Activated CD8-positive, alpha-beta T cell treated with anti-CD3 and anti-CD28 coated beads, Interleukin-2, amount 10 ng/mL, durations not matched to agents 7 days and 5 days (primary cell): Measurements from ENCODE around the gene SEPTIN2. TPM values are rescaled to one million over a fixed set of nuclear protein-coding genes. Genes with fewer than 3 reads are reported as not detected.
A peak's percentile ranks its signal among the peaks of the same experiment; 100 is the strongest.
"Not testable (repeated sequence)": the region's sequence is repeated elsewhere in the genome, so short reads cannot be mapped to it uniquely, and the experiment has no call there.

Experiments
- ATAC-seq: fragments of 150-1000 bp; cut with Tn5 transposase; one replicate; pipeline ENCODE4 v1.10.0; 2021; ENCODE audit warnings: moderate library complexity
- CTCF ChIA-PET: fragments of 350-600 bp; sonication (Branson Sonifier 250); formaldehyde crosslinking; loops from one replicate; lab custom pipeline; 2021; ENCODE audit warnings: antibody characterized with exemption; lab: Charles Lee
- POLR2A ChIA-PET: fragments of 350-600 bp; sonication (Branson Sonifier 250); formaldehyde crosslinking; loops from one replicate; lab custom pipeline; 2021; ENCODE audit warnings: antibody characterized with exemption; lab: Charles Lee
- DNase-seq: peaks from one replicate; pipeline ENCODE4 v3.0.0-alpha.2; 2020
- H3K27ac Mint-ChIP-seq: one replicate; pipeline ENCODE4 v1.8.0; 2021; ENCODE audit warnings: mild to moderate bottlenecking, mixed read lengths
- H3K27me3 Mint-ChIP-seq: one replicate; pipeline ENCODE4 v1.8.0; 2021; ENCODE audit warnings: low read depth, mixed read lengths
- H3K36me3 Mint-ChIP-seq: one replicate; pipeline ENCODE4 v1.8.0; 2021; ENCODE audit warnings: low read depth, mixed read lengths
- H3K4me1 Mint-ChIP-seq: one replicate; pipeline ENCODE4 v1.8.0; 2021; ENCODE audit warnings: low read depth, mixed read lengths
- H3K4me3 Mint-ChIP-seq: one replicate; pipeline ENCODE4 v1.8.0; 2021; ENCODE audit warnings: mild to moderate bottlenecking, mixed read lengths
- H3K9me3 Mint-ChIP-seq: one replicate; pipeline ENCODE4 v1.8.0; 2022; ENCODE audit warnings: mixed read lengths; ENCODE audit not compliant: insufficient read depth
- total RNA-seq, 2 experiments: library from RNA; stranded (reverse); gene quantifications; one replicate each; pipeline ENCODE4 v1.2.3, GENCODE V29; 2021

SEPTIN2 gene
- total RNA-seq, 2 experiments from 2014 or later: 247 TPM

DNA sequence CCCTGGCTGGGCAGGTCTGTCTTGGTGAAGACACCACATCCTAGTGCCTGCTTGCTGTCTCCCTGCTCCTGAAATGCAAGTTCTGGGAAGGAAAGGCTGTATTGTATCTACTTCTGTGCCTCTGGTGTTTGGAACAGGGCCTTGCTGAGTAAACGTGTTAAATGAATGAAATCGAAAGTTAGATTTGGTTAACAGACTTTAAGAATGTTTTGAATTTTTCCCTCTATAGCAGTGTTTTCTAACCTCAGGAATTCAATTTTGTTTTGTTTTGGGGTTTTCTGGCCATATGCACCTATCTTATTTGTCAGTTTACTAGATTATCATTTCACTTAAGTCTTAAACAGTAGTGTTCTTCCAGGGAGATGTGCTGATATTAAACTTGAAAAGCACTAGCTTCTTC, 61.1 kb downstream of the SEPTIN2 start:
- H3K27ac Mint-ChIP-seq: no peak overlapping the region
- POLR2A ChIA-PET: no interaction called here
- no peak for DNase-seq
- H3K9me3 Mint-ChIP-seq: no peaks in the 10 kb centered on the region
- H3K4me1 Mint-ChIP-seq: no peaks in the 10 kb centered on the region
- CTCF ChIA-PET: no interaction called here
- no peak overlapping the region for H3K4me3 Mint-ChIP-seq
- peaks cover 14% of the 10 kb centered on the region for H3K36me3 Mint-ChIP-seq
- ATAC-seq: no peak
- H3K27me3 Mint-ChIP-seq: no peaks in the 10 kb centered on the region

DNA sequence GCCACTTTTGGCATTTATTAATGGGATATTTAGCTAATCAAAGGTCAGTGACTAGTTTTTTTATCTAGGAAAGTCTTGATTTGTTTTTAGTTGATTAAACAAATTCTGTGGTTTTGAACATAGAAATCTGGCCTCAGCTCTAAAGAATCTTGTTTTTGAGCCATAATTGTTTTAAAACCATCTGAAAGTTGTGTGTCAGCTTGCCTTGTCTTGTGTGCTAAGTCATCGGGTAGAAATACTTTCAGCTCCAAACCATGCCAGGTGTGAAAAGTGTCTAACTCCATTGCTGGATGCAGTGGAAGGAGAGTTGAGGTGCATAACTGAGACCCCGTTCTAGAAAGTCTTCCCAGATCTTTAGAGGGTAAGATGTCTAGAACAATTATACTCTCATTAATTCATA, 63.1 kb downstream of the SEPTIN2 start:
- ATAC-seq (no peak), DNase-seq (no peak)
- Mint-ChIP-seq H3K36me3 (peaks cover 15% of the 10 kb centered on the region), H3K4me3 (no peak overlapping the region), H3K9me3 (no peaks in the 10 kb centered on the region), H3K27ac (no peak overlapping the region), H3K4me1 (peaks cover 7% of the 10 kb centered on the region), H3K27me3 (no peaks in the 10 kb centered on the region)
- CTCF ChIA-PET: no interaction called here
- POLR2A ChIA-PET: no interaction called here

DNA sequence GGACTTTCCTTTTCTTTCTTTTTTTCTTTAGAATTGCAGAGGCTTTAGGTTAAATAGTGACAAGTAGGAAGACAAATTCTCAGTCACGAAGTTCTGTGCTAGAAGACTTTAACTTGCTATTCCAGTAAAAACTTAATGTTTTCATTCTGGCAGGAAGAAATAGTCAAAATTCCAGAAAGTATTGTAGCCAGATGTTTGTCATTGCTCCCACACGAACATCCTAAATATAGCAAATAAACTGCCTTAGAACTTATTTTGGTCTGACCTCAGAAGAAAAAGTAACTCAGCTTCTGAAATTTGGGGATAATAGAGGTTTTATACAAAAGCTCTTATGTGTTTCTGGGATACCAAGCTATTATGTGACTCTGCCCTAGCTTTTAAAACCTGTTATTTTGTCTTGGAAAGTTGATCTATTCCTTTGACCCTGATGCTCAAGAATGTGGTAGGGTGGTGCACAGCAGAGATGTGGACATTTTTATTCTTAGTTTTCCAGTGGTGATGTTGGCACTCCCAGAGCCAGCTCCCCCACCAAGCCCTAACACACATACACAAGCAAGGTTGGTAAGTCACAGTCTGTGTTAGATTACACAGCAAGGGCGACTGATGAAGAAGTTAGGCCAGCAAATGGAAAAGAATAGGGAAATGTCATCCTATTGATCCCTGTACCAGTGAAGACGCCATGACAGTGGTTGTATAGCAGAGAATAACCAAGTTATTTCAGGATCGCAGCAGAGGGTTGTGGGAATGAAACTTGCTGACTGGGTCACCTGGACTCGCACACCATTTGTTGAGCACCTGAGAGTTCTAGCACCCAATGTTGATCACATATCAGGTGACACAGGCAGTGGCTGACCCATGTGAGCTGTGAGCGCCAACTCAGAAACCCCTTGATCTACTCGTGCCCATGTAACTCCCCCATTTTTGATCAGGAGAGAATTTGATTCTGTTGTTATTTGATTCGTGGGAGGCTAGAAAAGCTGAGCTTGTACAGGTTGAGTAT, 64.1 kb downstream of the SEPTIN2 start:
- peaks cover 13% of the 10 kb centered on the region for H3K36me3 Mint-ChIP-seq
- no peak overlapping the region for H3K27ac Mint-ChIP-seq
- no peaks in the 10 kb centered on the region for H3K27me3 Mint-ChIP-seq
- no peaks in the 10 kb centered on the region for H3K9me3 Mint-ChIP-seq
- CTCF ChIA-PET: no interaction called here
- POLR2A ChIA-PET: no interaction called here
- peaks cover 7% of the 10 kb centered on the region for H3K4me1 Mint-ChIP-seq
- ATAC-seq (no peak), DNase-seq (no peak)
- no peak overlapping the region for H3K4me3 Mint-ChIP-seq

DNA sequence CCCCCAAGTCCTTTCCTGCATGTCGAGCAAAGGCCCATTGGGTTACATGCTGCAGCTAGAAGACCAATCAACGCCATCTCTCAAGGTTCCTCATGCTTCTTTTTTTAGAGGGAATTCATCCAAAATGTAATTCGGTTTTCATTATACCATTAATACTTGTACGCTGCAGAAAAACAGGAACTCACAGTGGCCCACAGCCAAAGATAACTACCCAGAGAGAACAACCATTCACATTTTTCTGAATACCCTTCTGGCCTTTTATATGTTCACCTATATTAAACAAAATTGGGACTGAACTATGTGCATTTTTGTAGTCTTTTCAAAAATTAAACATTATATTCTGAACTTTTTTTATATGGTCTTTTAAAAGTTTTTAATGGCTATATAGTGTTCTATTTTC, 66.1 kb downstream of the SEPTIN2 start:
- POLR2A ChIA-PET: interaction anchor here (1.0 kb wide), 1 partner anchor 11 kb away, joined by 3 read pairs; no protein-coding TSS in a partner anchor
- Mint-ChIP-seq H3K4me3 (no peak overlapping the region), H3K27me3 (no peaks in the 10 kb centered on the region), H3K9me3 (no peaks in the 10 kb centered on the region), H3K36me3 (peaks cover 6% of the 10 kb centered on the region), H3K27ac (no peak overlapping the region), H3K4me1 (peaks cover 7% of the 10 kb centered on the region)
- ATAC-seq (no peak), DNase-seq (no peak)
- CTCF ChIA-PET: no interaction called here

DNA sequence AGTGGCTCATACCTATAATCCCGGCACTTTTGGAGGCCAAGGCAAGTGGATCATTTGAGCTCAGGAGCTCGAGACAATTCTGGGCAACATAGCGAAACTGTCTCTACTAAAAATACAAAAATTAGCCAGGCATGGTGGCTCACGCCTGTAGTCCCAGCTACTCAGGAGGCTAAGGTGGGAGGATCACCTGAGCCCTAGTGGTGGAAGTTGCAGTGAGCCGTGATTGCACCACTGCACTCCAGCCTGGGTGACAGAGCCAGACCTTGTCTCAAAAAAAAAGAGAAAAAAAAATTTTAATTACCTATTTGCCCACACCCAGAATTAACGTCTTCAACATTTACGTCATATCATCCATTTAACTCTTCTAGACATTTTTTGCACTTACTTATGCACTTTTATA, 69.7 kb downstream of the SEPTIN2 start:
- ATAC-seq, CTCF ChIA-PET, POLR2A ChIA-PET, H3K9me3 Mint-ChIP-seq, DNase-seq, H3K27me3 Mint-ChIP-seq, H3K4me1 Mint-ChIP-seq, H3K27ac Mint-ChIP-seq, H3K36me3 Mint-ChIP-seq, H3K4me3 Mint-ChIP-seq: not testable (repeated sequence)

DNA sequence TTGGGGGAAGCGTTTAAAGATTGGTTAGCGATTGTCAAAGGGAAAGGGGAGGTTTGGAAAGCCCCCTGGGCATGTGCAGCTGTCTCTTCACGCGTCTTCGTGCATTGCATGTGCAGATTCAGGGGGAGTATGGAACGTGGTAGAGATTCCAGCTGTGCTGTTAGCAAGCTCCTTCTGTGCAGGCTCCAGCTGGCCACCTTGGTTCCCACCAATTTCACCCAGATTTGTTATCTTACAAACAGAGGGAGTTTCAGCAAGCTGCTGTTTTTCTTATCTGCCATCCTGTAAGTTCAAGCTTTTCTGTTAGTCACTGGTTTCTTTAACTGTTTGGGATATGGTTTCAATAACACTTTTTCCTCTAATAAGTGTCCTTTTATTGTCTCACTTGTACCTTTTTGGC, 70.8 kb downstream of the SEPTIN2 start:
- ATAC-seq (no peak), DNase-seq (no peak)
- H3K27me3 Mint-ChIP-seq: no peaks in the 10 kb centered on the region
- no peak overlapping the region for H3K27ac Mint-ChIP-seq
- POLR2A ChIA-PET: no interaction called here
- H3K36me3 Mint-ChIP-seq: peaks cover 5% of the 10 kb centered on the region
- CTCF ChIA-PET: no interaction called here
- H3K4me3 Mint-ChIP-seq: no peak overlapping the region
- H3K9me3 Mint-ChIP-seq: no peaks in the 10 kb centered on the region
- H3K4me1 Mint-ChIP-seq: peaks cover 7% of the 10 kb centered on the region

DNA sequence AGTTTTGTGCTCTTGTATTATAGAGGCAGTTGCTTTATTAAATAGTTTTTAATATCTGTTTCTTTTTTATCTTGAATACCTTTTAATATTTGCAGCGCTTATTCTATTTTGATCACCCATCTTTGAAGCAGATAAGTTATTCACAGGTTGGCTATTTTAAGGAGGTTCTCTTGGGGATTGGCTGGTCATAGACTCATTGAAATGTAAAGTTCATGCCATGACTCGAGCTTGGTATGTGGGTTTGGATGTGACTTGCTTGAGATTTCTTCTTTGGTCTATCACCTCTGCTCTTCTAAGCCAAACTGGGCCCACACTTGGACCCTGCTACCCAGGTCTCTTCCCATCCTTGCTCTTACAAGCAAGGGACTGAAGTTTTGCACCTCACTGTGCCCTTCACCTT, 74.0 kb downstream of the SEPTIN2 start:
- ChIA-PET POLR2A (no interaction called here), CTCF (interaction anchor here (1.0 kb wide), 1 partner anchor 43 kb away, joined by 3 read pairs; no protein-coding TSS in a partner anchor)
- no peaks in the 10 kb centered on the region for H3K9me3 Mint-ChIP-seq
- no peak for DNase-seq
- H3K27me3 Mint-ChIP-seq: no peaks in the 10 kb centered on the region
- no peak for ATAC-seq
- no peak overlapping the region for H3K4me3 Mint-ChIP-seq
- H3K36me3 Mint-ChIP-seq: peaks cover 4% of the 10 kb centered on the region
- peaks cover 2% of the 10 kb centered on the region for H3K4me1 Mint-ChIP-seq
- H3K27ac Mint-ChIP-seq: no peak overlapping the region

DNA sequence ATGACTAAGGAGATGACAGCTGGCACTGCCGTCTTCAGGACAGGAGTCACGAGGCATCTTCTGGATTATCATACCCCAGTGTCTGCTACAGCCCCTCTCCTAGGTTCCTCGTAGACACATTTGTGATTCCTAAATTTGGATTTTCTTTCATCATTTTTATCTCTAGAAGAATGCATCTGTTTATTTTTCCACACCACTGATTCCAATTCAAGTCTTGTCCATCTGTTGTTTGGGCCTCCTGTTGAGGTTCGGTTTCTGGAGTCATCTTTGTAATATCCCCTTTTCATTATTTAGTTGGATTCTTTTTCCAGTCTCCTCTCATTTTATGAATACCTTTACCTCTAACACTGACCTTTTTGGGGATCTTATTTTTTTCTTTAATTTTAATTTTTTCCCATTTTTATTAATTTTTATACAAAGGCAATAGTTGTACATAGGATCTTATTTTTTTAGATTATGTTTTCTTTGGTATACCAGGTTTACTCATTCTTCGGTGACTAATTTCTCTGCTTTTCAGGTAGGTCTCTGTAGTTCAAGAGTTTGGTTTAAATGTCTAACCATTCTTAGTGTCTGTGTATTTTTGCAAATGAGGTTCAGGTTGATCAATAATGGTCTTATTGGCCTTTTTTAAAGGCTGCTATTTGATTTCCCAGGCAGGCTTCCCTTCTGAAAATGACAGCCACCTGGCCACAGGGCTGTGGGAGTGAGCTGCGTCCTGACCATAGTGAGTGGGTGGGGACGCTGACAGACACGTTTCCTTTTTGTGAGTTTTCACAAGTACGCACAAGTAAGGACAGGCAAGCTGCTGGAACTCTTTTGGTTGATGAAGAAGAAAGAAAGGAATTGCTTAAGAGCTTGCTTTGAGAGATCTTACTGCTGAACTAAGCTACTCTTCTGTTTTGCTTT, 74.8 kb downstream of the SEPTIN2 start:
- Mint-ChIP-seq H3K36me3 (peaks cover 5% of the 10 kb centered on the region), H3K27me3 (no peaks in the 10 kb centered on the region), H3K27ac (no peak overlapping the region), H3K4me3 (no peak overlapping the region), H3K9me3 (no peaks in the 10 kb centered on the region), H3K4me1 (peaks cover 2% of the 10 kb centered on the region)
- ChIA-PET CTCF (no interaction called here), POLR2A (no interaction called here)
- ATAC-seq (no peak), DNase-seq (no peak)

DNA sequence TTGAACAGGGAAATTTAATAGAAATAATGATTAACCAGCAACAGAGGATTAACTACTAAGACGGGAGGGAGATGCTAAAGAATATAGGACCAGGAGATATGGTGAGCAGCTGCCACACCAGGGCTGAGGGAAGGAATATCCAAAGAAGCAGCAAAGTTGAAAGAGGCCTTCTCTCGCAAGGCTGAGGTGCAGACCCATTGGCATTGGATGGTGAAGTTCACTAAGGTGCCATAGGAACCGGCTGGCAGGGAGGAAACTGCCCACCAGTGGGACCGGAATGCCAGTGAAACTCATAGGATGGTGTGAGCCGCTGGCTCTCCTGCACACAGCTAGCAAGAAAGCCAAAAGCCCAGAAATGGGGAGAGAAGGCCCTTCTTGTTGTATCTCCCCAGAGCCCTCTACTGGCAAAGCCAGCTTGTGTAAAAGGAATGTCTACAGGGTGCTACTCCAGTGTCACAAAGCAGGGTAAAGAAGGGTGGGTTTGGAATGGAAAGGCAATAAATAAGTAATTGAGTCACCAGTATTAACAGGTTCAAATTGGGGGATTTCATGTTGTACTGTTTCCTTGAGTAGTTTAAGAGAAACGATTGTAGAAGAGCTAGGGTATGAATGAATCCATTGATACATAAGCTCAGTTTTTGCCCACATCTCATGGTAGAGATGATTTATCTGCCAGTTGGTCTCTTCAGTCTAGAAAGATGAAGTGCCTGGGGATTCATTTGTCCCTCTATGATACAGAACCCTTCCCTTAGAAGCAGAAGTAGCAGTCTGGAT, 76.4 kb downstream of the SEPTIN2 start:
- DNase-seq (peak; percentile 25), ATAC-seq (peak; percentile 53)
- POLR2A ChIA-PET: interaction anchor here (1.4 kb wide), 1 partner anchor 11 kb away, joined by 3 read pairs; no protein-coding TSS in a partner anchor
- CTCF ChIA-PET: interaction anchor here (0.6 to 1.5 kb wide), 3 partner anchors 23 to 412 kb away, joined by 3 to 4 read pairs (median 3); no protein-coding TSS in a partner anchor
- peaks cover 2% of the 10 kb centered on the region for H3K4me1 Mint-ChIP-seq
- peaks cover 3% of the 10 kb centered on the region for H3K36me3 Mint-ChIP-seq
- H3K27me3 Mint-ChIP-seq: no peaks in the 10 kb centered on the region
- no peak overlapping the region for H3K4me3 Mint-ChIP-seq
- no peak overlapping the region for H3K27ac Mint-ChIP-seq
- H3K9me3 Mint-ChIP-seq: no peaks in the 10 kb centered on the region

DNA sequence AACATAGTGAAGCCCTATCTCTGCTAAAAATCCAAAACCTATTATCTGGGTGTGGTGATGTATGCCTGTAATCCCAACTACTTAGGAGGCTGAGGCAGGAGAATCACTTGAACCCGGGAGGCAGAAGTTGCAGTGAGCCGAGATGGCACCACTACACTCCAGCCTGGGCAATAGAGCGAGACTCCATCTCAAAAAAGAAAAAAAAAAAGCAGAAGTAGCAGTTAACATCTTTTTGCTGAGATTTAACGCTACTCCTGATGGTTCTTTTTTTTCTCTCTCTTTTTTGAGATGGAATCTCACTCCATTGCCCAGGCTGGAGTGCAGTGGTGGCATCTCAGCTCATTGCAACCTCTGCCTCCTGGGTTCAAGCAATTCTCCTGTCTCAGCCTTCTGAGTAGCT, 77.0 kb downstream of the SEPTIN2 start:
- not testable (repeated sequence) for H3K4me1 Mint-ChIP-seq, DNase-seq, H3K9me3 Mint-ChIP-seq, ATAC-seq, H3K27me3 Mint-ChIP-seq, H3K27ac Mint-ChIP-seq, H3K36me3 Mint-ChIP-seq, H3K4me3 Mint-ChIP-seq
- POLR2A ChIA-PET: interaction anchor here (1.4 kb wide), 1 partner anchor 11 kb away, joined by 3 read pairs; no protein-coding TSS in a partner anchor
- CTCF ChIA-PET: interaction anchor here (0.6 to 1.5 kb wide), 3 partner anchors 24 to 411 kb away, joined by 3 to 4 read pairs (median 3); no protein-coding TSS in a partner anchor
